Measurements from ENCODE around the gene WASHC2A.
"Not testable (repeated sequence)": the region's sequence is repeated elsewhere in the genome, so short reads cannot be mapped to it uniquely, and the experiment has no call there.

The WASHC2A gene

GRCh38 chr10:50061548-50061947 is 6.2 kb upstream of the WASHC2A start:
- DNase-seq (ENCODE audit: low spot score), result not testable (repeated sequence)

DNA sequence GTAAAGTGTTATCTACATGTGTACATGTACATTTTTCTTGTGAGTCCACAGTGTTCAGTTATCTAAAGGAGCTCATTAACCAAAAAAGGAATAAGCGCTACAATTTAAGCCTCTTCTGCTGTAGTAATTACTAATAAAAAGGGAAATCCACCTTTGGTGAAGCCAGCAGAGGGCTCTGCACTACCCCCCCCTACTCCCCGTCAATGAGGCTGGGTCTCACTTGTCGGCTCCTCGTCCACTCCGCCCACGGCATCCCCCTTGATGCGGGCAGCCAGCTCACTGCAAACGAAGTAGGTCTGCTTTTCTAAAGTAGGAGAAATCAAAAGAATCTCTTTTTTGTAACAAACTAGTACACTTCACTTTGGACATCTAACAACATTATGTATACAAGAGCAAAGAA is 4.7 kb upstream of the WASHC2A start:
- DNase-seq (ENCODE audit: low spot score), result no peak

GRCh38 chr10:50068352-50068659 is 552 bp downstream of the WASHC2A start:
- DNase-seq (ENCODE audit: low spot score), result not testable (repeated sequence)

GRCh38 chr10:50075139-50075538 is 7.4 kb downstream of the WASHC2A start:
- not testable (repeated sequence) for DNase-seq (ENCODE audit: low spot score)

DNA sequence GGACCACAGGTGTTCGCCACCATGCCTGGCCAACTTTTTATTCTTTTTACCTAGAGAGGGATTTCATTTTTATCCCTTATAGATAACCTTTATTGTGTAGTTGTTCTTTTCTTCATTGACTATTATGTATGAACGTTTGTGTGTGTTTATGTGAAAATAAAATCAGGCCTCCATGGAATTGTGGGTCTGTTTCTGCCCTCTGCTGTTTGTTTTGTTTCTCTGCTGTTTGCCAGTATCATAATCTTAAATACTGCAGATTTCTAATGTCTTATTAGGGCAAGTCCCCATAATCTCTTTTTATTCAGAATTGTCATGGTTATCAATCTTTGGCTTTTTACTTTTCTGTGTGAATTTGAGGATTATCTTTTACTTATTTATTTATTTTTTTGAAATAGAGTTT is 7.8 kb downstream of the WASHC2A start:
- not testable (repeated sequence) for DNase-seq (ENCODE audit: low spot score)

- not testable (repeated sequence) for DNase-seq (ENCODE audit: low spot score)
Measured at GRCh38 chr10:50091304-50091703, 23.6 kb downstream of the WASHC2A start.

- not testable (repeated sequence) for DNase-seq (ENCODE audit: low spot score)
Measured at GRCh38 chr10:50092928-50093327, 25.2 kb downstream of the WASHC2A start.

DNA sequence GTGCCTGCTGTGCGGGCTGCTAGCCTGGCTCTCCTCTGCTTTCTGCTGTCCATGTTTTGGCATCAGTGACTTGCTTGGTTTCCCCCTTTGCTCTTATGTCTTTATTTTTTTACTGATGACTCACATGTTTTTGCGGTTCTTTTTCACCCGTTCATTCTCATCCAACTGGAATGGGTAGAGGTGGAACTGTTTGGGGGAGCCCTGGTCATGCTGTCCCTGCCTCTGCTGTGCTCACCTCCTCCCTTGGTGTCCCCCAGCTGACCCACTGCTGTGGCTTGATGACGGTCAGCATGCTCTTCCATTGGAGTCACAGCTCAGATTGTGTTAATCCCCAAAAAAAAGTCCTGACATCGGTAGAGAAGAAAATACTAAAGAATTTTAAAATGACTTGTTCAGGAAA is 26.9 kb downstream of the WASHC2A start:
- DNase-seq (ENCODE audit: low spot score), result not testable (repeated sequence)

GRCh38 chr10:50095402-50095801 is 27.6 kb downstream of the WASHC2A start:
- not testable (repeated sequence) for DNase-seq (ENCODE audit: low spot score)

DNA sequence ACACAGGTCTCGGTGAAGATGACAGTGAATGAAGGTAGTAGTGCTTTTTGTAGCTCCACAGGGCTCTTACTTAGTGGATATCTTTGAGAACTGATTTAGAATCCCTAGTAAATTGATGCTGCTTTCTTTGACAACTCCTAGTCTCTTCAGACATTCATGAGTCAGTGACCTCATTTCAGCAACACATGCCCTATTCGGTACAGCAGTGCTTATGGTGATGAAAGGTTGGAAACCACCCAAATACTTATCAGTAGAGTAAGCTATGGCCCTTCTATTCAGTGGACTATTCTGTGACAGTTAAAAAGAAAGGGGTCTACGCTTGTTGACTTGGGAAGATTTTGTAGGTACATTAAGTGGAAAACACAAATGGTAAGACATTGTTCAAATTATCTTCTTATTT is 29.0 kb downstream of the WASHC2A start:
- not testable (repeated sequence) for DNase-seq (ENCODE audit: low spot score)

GRCh38 chr10:50098645-50099044 is 30.9 kb downstream of the WASHC2A start:
- not testable (repeated sequence) for DNase-seq (ENCODE audit: low spot score)

DNA sequence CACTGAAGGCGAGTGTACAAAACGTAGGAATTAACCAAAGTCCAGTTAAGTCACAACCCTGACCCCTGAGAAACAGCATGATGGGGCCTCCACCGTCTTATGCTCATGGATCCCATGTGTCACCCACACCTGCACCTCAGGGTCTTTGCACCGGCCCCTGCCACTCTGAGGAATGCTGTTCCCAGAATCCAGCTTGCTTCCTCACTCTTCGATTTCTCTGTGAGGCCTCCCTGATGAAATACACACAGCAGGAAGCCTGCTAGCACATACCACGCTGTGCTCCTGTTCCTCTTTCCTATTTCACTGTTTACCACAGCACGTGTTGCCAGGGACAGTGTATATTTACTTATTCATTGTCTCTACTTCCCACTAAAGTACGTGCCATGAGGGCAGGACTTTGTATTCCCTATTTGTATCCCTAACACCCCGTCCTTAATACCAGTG is 33.4 kb downstream of the WASHC2A start:
- not testable (repeated sequence) for DNase-seq (ENCODE audit: low spot score)

DNA sequence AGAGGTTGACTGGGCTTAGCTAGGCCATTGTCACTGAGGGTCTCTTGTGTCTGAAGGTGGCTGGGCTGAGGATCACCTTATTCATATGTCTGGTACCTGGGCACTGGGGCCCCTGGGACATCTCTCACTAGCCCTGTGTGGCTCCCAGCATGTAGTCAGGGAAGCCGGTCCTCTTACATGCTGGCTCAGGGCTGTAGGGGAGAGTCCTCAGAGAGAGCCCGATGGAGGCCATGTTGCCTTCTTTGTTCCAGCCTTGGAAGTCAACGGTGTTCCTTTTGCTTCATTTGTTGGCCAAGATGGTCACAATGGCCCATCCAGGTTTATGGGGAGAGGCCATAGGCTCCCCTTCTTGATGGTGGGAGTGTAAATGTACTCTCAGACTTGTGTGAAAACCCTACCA is 34.0 kb downstream of the WASHC2A start:
- not testable (repeated sequence) for DNase-seq (ENCODE audit: low spot score)

GRCh38 chr10:50102267-50102666 is 34.5 kb downstream of the WASHC2A start:
- not testable (repeated sequence) for DNase-seq (ENCODE audit: low spot score)

GRCh38 chr10:50108999-50109698 is 41.4 kb downstream of the WASHC2A start:
- DNase-seq (ENCODE audit: low spot score), result not testable (repeated sequence)

GRCh38 chr10:50112419-50113112 is 44.8 kb downstream of the WASHC2A start:
- not testable (repeated sequence) for DNase-seq (ENCODE audit: low spot score)

- not testable (repeated sequence) for DNase-seq (ENCODE audit: low spot score)
Measured at GRCh38 chr10:50126765-50127164, 59.0 kb downstream of the WASHC2A start.

DNA sequence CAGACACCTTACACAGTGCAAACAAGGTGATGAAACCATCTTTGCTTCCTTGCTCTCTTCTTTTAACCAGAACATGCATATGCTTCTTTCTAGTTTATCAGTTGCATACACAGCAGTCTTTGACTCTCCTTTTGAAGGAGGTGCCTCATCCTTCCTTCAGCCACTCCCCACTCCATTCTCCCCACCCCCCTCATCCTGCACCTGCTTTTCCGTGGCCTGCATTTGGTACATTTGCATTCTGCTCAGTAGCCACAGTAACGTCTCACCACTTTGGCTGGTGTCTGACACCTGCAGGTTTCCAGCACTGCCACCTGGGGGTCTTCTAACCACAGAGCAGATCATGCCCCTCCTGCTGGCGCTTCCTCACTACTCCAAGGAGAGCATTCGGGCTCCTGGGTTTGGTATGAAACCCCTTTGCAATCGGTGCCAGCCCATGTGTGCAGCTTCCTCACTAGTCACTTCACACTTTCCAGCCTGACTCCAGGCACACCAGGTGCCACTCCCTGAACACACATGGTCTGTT is 60.1 kb downstream of the WASHC2A start:
- not testable (repeated sequence) for DNase-seq (ENCODE audit: low spot score)

GRCh38 chr10:50131245-50131965 is 63.7 kb downstream of the WASHC2A start:
- not testable (repeated sequence) for DNase-seq (ENCODE audit: low spot score)

GRCh38 chr10:50132322-50132721 is 64.6 kb downstream of the WASHC2A start:
- DNase-seq (ENCODE audit: low spot score), result not testable (repeated sequence)

DNA sequence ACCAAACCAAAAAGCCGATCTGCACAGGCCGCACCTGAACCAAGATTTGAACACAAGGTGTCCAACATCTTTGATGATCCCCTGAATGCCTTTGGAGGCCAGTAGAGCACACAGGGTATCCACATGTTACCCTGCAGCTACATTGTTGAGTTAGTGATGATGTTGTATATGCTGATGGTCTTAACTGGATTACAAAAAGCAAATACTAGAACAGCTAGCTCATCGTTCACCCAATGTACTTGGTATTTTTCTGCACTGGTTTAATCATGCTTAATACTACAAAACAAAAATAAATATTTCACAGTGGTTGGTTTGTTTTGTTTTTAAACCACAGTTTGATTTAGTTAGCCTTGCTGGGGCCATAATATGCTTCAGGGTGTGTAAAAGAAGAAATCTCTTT is 65.1 kb downstream of the WASHC2A start:
- not testable (repeated sequence) for DNase-seq (ENCODE audit: low spot score)

DNA sequence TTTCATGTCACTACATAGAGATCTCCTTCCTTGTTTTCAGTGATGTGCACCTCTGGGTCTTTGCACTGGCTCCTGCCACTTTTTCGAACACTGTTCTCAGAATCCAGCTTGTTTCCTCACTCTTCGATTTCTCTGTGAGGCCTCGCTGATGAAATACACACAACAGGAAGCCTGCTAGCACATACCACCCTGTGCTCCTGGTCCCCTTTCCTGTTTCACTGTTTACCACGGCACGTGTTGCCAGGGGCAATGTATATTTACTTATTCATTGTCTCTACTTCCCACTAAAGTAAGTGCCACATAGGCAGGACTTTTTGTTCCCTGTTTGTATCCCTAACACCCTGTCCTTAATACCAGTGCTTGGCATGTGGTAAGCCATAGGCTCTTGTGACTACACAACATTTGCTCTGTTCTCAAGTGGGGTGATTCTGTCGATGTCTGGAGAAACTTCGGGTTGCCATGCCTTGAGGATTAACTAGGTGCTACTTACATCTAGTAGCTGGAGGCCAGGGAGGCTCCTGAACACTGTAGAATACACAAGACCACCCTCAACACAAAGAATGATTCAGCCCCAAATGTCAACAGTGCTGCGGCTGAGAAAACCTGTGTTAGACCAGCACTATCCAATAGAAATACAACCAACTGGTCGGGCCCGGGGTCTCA is 75.9 kb downstream of the WASHC2A start:
- DNase-seq (ENCODE audit: low spot score), result not testable (repeated sequence)

All from left forelimb (tissue), 1 donor.